ENCODE measurements around the gene DNMBP.
A peak's percentile ranks its signal among the peaks of the same experiment; 100 is the strongest.
"Not testable (repeated sequence)": the region's sequence is repeated elsewhere in the genome, so short reads cannot be mapped to it uniquely, and the experiment has no call there.

Gene DNMBP

GRCh38 chr10:99958302-99958701 is 51.4 kb downstream of the DNMBP start:
- DNase-seq (ENCODE audit: low read depth in 2 of 2), result no peak

GRCh38 chr10:99953510-99953909 is 56.2 kb downstream of the DNMBP start:
- DNase-seq (ENCODE audit: low read depth in 2 of 2), result not testable (repeated sequence)

GRCh38 chr10:99952799-99953198 is 56.9 kb downstream of the DNMBP start:
- no peak for DNase-seq (ENCODE audit: low read depth in 2 of 2)

DNA sequence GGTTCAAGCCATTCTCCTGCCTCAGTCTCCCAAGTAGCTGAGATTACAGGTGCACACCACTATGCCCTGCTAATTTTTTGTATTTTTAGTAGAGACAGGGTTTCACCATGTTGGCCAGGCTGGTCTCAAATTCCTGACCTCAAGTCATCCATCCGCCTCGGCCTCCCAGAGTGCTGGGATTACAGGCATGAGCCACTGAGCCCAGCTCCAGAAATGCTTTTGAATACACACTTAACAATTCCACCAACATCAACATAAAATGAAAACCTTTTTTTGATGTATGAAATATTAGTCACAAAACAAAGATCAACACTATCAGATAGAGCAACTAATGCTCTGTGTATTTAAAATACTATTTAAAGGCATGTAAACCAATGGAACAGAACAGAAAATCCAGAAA is 63.7 kb downstream of the DNMBP start:
- not testable (repeated sequence) for DNase-seq (ENCODE audit: low read depth in 2 of 2)

GRCh38 chr10:99945263-99945662 is 64.5 kb downstream of the DNMBP start:
- peak in 1 of 2 experiments; percentile 47 for DNase-seq (ENCODE audit: low read depth in 2 of 2)

DNA sequence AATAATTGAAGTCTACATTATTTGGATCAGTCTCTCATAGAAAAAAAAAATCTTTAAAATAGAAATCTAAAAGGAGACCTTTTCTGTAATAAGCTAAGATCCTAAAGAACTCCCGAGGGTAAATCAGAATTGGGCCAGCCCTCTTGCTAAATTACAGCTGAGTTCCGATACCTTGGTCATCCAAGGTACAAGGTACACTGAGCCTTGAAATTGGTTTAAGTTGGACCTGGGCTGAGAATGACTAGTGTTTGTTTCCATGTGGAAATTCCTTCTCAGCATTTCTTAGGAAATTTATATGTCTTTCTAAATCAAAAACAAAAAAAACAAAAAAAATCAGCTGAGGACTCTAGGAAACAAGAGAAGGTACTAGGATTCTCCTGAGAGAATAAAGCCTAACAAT is 64.9 kb downstream of the DNMBP start:
- no peak for DNase-seq (ENCODE audit: low read depth in 2 of 2)

DNA sequence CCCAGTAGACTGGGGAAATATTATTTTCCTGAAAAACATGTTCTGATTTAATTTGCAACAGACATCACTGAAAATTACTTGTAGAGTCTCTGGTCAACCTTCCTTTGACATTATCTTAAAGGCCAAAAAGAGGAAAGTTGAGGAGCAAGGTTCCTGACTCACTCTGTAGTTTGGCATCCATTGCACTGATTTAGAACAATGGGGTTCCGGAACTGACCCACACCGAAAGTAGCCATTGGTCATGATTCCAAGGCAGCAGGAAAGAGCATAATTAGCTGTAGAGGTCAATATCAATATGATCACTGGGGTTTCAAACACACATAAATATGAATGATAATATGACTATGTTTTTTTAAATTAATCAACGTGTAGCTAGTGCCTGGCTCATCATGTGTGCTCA is 65.8 kb downstream of the DNMBP start:
- no peak for DNase-seq (ENCODE audit: low read depth in 2 of 2)

GRCh38 chr10:99941942-99942820 is 67.6 kb downstream of the DNMBP start:
- DNase-seq (ENCODE audit: low read depth in 2 of 2), result no peak

DNA sequence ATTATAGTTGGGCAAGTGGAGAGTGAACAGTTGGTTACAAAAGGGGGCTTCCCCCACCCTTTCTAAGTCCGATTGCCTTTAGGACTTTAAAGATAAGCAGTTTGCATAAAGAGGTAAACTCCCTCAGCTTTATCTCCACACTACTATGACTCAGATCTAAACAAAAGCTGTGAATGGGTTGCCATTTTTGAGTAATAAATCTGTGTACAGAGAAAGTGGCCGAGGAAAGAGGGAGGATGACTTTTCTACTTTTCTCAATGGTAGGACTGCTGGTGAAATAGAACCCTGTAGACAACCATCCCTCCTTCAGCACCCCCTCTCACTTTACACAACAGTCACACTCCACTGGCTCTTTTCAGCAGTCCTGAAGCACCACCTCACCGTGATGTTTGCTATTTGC is 71.2 kb downstream of the DNMBP start:
- no peak for DNase-seq (ENCODE audit: low read depth in 2 of 2)

DNA sequence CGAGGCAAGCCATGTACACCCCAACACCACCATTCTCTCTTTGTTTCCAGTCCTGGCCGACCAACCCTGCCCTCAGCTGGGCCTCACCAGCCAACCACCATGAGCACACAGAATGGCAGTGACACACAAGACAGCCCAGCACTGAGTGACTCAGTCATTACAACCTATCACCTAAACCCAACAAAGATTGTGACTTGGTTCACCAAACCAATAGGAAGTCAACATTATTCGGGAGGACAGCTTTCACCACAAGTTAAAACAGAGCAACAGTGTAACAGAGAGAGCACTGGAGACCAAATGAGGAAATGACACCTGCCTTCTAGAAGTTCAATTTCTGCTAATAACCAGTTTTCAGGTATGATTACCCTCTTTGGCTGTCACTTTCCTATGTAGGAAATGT is 72.1 kb downstream of the DNMBP start:
- no peak for DNase-seq (ENCODE audit: low read depth in 2 of 2)

DNA sequence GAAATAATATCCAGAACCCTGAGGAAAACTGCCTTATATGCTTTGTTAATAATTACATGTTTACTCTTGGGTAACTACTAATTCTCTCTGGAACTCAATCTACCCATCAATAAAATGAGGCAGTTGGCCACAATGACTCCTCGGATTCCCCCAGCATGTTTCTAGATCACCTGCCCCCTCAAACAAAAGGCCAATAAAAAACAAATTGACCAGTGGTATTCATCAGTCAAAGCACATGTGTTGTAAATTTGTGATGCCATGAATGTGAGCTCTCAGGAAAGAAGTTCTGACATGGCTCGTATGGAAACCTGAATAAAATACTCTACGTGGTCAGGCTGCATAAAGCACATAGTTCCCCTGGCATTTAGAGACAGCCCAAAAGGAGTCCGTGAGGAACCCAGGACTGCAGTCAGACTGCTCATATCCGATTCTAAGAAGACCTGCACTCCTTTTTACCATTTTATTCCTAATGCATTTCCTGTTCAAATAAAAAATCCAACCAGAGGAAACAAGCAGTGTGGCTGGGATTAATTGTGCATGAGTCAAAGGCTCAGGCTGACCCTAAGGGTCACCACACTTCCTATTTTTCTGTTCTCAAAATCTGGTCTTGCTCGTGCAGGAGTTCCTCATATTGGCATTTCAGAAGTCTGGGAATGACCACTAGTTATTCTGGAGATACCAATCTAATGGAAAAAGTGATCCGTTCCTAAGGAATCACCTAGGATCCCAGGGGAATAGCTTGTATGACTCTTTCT is 77.4 kb downstream of the DNMBP start:
- DNase-seq (ENCODE audit: low read depth in 2 of 2), result not testable (repeated sequence)

DNA sequence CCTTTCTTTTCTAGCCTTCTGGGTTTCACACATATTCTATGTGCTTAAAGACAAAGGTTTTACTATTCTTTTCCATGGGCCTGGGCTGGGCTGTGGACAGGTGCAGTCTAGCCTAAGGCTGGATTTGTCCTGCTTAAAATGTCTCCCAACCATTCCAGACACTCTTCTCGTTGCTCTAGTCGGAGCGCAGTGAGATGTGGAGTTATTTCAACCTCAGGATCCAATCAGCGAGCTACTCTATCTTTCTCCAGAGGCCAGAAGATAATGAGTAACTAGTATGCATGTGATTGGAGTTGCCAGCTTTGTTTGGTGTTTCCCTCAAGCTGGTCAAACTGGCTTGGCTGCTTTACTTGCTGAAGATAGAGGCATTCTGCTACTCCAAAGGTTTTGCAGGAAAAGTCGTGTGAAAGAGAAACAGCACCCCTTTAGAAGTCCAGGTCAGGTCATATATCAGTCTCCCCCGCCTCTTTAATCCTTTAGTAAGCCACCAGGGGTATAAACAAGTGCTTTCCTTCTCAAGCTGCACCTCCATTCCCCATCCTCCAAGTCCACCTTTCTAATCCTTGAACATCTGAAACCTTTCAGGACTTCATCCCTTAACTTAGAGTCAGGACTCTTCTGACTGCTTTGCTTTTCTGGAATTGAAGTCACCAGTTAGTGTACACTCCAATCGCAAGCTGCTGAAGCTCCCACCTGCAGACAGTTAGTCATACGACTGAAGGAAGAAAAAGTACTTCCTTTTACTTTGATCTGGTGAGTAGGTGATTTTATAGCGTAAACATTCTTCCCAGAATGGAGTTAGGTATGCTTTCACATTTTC is 78.8 kb downstream of the DNMBP start:
- DNase-seq (ENCODE audit: low read depth in 2 of 2), result no peak

DNA sequence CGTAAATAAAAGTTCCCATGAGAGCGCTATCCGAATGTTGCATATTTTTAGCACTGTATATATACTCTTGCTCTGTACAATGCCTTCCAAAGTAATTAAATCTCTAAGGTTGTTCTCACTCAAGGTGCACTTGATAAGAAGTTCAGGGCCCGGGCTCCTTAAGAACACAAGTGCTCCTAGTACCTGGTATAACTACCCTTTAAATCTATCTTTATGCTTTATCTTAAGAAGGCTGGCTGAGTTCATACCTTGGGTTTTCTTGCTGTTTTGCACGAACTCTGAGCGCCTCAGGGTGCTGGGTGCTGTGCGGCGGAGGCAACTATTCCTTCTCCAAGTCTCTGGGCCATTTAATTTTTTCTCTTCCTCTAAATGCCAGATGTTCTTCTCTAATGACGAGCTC is 80.4 kb downstream of the DNMBP start:
- no peak for DNase-seq (ENCODE audit: low read depth in 2 of 2)

GRCh38 chr10:99927721-99928280 is 81.9 kb downstream of the DNMBP start:
- no peak for DNase-seq (ENCODE audit: low read depth in 2 of 2)

- no peak for DNase-seq (ENCODE audit: low read depth in 2 of 2)
These were observed 82.6 kb downstream of the DNMBP start for GRCh38 chr10:99926925-99927720.

DNA sequence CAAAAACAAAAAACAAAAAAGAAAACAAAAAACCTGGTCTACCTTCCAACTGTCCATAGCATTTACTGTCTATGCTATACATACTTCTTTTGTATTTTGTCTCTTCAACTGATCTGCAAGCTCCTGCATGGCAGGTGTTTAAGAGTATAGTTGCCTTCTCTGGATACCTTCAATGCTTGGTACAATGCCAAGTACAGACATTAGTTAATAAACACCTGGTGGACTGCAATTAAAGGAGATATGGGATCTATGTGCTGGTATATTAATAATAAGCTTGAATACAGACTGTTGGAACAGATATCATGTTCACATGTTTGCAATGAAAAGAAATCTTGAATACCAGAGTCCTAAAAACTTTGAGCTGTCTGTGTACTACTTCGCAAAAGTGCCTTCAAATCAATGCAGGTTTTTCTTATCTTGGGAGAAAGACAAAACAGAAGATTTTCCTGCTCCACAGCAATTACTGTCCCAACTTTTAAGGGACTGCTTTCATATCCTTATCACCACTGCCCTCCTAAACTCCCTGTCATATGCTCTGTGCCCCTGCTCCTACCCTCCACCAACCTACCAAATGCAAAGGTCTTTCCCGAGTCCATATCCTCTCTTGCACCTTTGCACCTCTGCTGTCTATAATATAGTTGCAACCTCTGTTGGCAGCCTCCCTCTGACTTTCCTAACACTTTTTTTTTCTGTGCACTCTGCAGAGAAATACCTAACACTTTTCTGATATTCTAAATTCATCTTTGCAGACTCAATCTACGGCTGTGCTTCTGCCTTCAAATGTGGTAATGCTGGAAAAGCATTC is 85.1 kb downstream of the DNMBP start:
- no peak for DNase-seq (ENCODE audit: low read depth in 2 of 2)

DNA sequence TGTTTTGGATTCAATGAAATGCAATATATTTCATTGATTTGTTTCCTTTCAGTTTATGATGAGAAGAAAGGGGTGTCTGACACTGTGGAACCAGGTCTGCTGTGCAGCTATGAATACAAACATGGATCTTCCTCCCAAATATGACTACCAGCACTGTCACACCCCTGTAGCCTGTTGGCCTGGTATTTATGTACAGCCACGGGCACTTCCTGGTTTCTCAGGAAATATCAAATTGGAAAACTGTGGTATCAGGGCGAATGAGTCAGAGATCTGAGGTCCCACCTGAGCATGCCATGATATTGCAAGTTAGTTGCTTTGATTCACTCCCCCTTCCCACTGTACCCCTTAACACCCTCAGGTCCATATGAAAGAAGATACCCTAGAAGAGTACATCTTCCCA is 87.8 kb downstream of the DNMBP start:
- no peak for DNase-seq (ENCODE audit: low read depth in 2 of 2)

- DNase-seq (ENCODE audit: low read depth in 2 of 2), result no peak
These were observed 88.8 kb downstream of the DNMBP start for GRCh38 chr10:99920901-99921300.

GRCh38 chr10:99920486-99920885 is 89.3 kb downstream of the DNMBP start:
- DNase-seq (ENCODE audit: low read depth in 2 of 2), result no peak
